ENCODE results near the gene OR10V1. TPM values are rescaled to one million over a fixed set of nuclear protein-coding genes. Genes with fewer than 3 reads are reported as not detected.
A peak's percentile ranks its signal among the peaks of the same experiment; 100 is the strongest.

OR10V1 gene
- total and polyA plus RNA-seq, 9 of the 15 experiments (the other 6 are each of a cell fraction or from before 2014, with no cell fraction given), result not detected

- no peak for TF ChIP-seq KAT7 (CRISPR knock-in tag; IDR thresholded peaks at IDR 0.05; ENCODE audit: borderline replicate concordance)
- 0 out of 2 replicates have a peak, but pooled peaks have one; percentile 22 for TF ChIP-seq SMARCA5 (IDR thresholded peaks at IDR 0.05)
- TF ChIP-seq, protein P1, sequence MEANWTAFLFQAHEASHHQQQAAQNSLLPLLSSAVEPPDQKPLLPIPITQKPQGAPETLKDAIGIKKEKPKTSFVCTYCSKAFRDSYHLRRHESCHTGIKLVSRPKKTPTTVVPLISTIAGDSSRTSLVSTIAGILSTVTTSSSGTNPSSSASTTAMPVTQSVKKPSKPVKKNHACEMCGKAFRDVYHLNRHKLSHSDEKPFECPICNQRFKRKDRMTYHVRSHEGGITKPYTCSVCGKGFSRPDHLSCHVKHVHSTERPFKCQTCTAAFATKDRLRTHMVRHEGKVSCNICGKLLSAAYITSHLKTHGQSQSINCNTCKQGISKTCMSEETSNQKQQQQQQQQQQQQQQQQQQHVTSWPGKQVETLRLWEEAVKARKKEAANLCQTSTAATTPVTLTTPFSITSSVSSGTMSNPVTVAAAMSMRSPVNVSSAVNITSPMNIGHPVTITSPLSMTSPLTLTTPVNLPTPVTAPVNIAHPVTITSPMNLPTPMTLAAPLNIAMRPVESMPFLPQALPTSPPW (CRISPR knock-in tag; IDR thresholded peaks at IDR 0.05), result peak; percentile 48; the same call in 1 of the 2 replicates
- TF ChIP-seq TAL1 (IDR thresholded peaks at IDR 0.05), result peak; percentile 11; the same call in 1 of the 2 replicates
- TF ChIP-seq GABPB1 (CRISPR knock-in tag; IDR thresholded peaks at IDR 0.05), result peak; percentile 3; the same call in 1 of the 2 replicates
- peak; percentile 45 for TF ChIP-seq ATF7 (IDR thresholded peaks at IDR 0.05)
- no peak for TF ChIP-seq POLR2AphosphoS5 (IDR thresholded peaks at IDR 0.05; ENCODE audit: control insufficient read depth, insufficient read depth, low read depth, low read length)
- peak; percentile 8; the same call in 1 of the 2 replicates for TF ChIP-seq NCOA1 (IDR thresholded peaks at IDR 0.05; ENCODE audit: low read depth)
- peak; percentile 83 for TF ChIP-seq RB1 (IDR thresholded peaks at IDR 0.05; ENCODE audit: low read depth)
- TF ChIP-seq, protein P2, sequence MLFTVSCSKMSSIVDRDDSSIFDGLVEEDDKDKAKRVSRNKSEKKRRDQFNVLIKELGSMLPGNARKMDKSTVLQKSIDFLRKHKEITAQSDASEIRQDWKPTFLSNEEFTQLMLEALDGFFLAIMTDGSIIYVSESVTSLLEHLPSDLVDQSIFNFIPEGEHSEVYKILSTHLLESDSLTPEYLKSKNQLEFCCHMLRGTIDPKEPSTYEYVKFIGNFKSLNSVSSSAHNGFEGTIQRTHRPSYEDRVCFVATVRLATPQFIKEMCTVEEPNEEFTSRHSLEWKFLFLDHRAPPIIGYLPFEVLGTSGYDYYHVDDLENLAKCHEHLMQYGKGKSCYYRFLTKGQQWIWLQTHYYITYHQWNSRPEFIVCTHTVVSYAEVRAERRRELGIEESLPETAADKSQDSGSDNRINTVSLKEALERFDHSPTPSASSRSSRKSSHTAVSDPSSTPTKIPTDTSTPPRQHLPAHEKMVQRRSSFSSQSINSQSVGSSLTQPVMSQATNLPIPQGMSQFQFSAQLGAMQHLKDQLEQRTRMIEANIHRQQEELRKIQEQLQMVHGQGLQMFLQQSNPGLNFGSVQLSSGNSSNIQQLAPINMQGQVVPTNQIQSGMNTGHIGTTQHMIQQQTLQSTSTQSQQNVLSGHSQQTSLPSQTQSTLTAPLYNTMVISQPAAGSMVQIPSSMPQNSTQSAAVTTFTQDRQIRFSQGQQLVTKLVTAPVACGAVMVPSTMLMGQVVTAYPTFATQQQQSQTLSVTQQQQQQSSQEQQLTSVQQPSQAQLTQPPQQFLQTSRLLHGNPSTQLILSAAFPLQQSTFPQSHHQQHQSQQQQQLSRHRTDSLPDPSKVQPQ (CRISPR knock-in tag; IDR thresholded peaks at IDR 0.05; ENCODE audit: borderline replicate concordance), result no peak
- TF ChIP-seq ZNF395 (CRISPR knock-in tag; IDR thresholded peaks at IDR 0.05), result 0 out of 2 replicates have a peak, but pooled peaks have one; percentile 48
- TF ChIP-seq CHCHD3 (CRISPR knock-in tag; IDR thresholded peaks at IDR 0.05), result no peak
- TF ChIP-seq POU5F1 (IDR thresholded peaks at IDR 0.05; ENCODE audit: borderline replicate concordance, low read depth, low read length, partially characterized antibody), result no peak
- 0 out of 2 replicates have a peak, but pooled peaks have one; percentile 39 for TF ChIP-seq ZNF589 (CRISPR knock-in tag; IDR thresholded peaks at IDR 0.05; ENCODE audit: low read depth)
- 0 out of 4 replicates have a peak, but pooled peaks of 1 of the 2 experiments have one; percentile 26 for TF ChIP-seq FOXK2 (conservative IDR thresholded peaks at IDR 0.05 in 1 of 2, IDR thresholded peaks at IDR 0.05 in 1 of 2; ENCODE audit: low read depth in 2 of 2)
- no peak for TF ChIP-seq SRSF1 (IDR thresholded peaks at IDR 0.05; ENCODE audit: low read depth, low read length)
- TF ChIP-seq, protein P3, sequence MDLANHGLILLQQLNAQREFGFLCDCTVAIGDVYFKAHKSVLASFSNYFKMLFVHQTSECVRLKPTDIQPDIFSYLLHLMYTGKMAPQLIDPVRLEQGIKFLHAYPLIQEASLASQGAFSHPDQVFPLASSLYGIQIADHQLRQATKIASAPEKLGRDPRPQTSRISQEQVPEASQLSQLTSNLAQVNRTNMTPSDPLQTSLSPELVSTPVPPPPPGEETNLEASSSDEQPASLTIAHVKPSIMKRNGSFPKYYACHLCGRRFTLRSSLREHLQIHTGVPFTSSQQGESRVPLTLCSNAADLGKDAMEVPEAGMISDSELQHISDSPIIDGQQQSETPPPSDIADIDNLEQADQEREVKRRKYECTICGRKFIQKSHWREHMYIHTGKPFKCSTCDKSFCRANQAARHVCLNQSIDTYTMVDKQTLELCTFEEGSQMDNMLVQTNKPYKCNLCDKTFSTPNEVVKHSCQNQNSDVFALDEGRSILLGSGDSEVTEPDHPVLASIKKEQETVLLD (IDR thresholded peaks at IDR 0.05), result peak; percentile 73; the same call in 1 of the 2 replicates
- TF ChIP-seq HLTF (IDR thresholded peaks at IDR 0.05), result no peak; the same call in 1 of the 2 replicates
- no peak for TF ChIP-seq TGIF2 (CRISPR knock-in tag; IDR thresholded peaks at IDR 0.05)
Observed at GRCh38 chr11:59753650-59754493, 40.2 kb upstream of the OR10V1 start (continued).
